GDM1 (cell line): ENCODE measurements around the gene MMP3.
"Not testable (repeated sequence)": the region's sequence is repeated elsewhere in the genome, so short reads cannot be mapped to it uniquely, and the experiment has no call there.

Experiments
- DNase-seq: peaks from one replicate; lab custom pipeline; 2025; lab: John Stamatoyannopoulos, UW

Gene MMP3

GRCh38 chr11:102843489-102843888 is at the start of gene MMP3:
MMP3 (minus strand) TSS chr11:102843609; CDS start chr11:102843546, 63 bp downstream.
- no peak for DNase-seq

GRCh38 chr11:102891736-102892135 is 48.3 kb upstream of the MMP3 start:
- no peak for DNase-seq

GRCh38 chr11:102886999-102887398 is 43.6 kb upstream of the MMP3 start:
- no peak for DNase-seq

GRCh38 chr11:102883141-102883540 is 39.7 kb upstream of the MMP3 start:
- DNase-seq: no peak

- DNase-seq: no peak
Observed at GRCh38 chr11:102882389-102883024, 39.1 kb upstream of the MMP3 start.

GRCh38 chr11:102879801-102880200 is 36.4 kb upstream of the MMP3 start:
- DNase-seq: no peak

- DNase-seq: no peak
Observed at GRCh38 chr11:102878595-102878994, 35.2 kb upstream of the MMP3 start.

GRCh38 chr11:102874852-102875251 is 31.4 kb upstream of the MMP3 start, which contains the start of gene MMP12:
MMP12 (minus strand) TSS chr11:102874982; CDS start chr11:102874937, 45 bp downstream.
- DNase-seq: no peak

- not testable (repeated sequence) for DNase-seq
Observed at GRCh38 chr11:102869354-102869964, 26.1 kb upstream of the MMP3 start.

- no peak for DNase-seq
Observed at GRCh38 chr11:102868339-102868738, 24.9 kb upstream of the MMP3 start.

GRCh38 chr11:102864724-102865123 is 21.3 kb upstream of the MMP3 start:
- DNase-seq: no peak

- DNase-seq: no peak
Observed at GRCh38 chr11:102853956-102854355, 10.5 kb upstream of the MMP3 start.

- DNase-seq: no peak
Observed at GRCh38 chr11:102853055-102853454, 9.6 kb upstream of the MMP3 start.

GRCh38 chr11:102850973-102851745 is 7.8 kb upstream of the MMP3 start:
- no peak for DNase-seq

- no peak for DNase-seq
Observed at GRCh38 chr11:102849311-102849710, 5.9 kb upstream of the MMP3 start.

GRCh38 chr11:102846292-102846691 is 2.9 kb upstream of the MMP3 start:
- DNase-seq: no peak

- DNase-seq: no peak
Observed at GRCh38 chr11:102842930-102843329, 479 bp downstream of the MMP3 start.

GRCh38 chr11:102840018-102840417 is 3.4 kb downstream of the MMP3 start:
- no peak for DNase-seq

GRCh38 chr11:102837646-102838045 is 5.8 kb downstream of the MMP3 start:
- no peak for DNase-seq

GRCh38 chr11:102837156-102837555 is 6.3 kb downstream of the MMP3 start:
- no peak for DNase-seq

GRCh38 chr11:102836290-102836875 is 7.0 kb downstream of the MMP3 start:
- no peak for DNase-seq

- no peak for DNase-seq
Observed at GRCh38 chr11:102833731-102834130, 9.7 kb downstream of the MMP3 start.

GRCh38 chr11:102832612-102833011 is 10.8 kb downstream of the MMP3 start:
- DNase-seq: no peak
